H1 (cell line): ENCODE measurements around the gene NTN1. TPM values are rescaled to one million over a fixed set of nuclear protein-coding genes. Genes with fewer than 3 reads are reported as not detected.

Experiments
- polyA plus RNA-seq, 7 experiments: library from polyadenylated mRNA; depleted of rRNA in 3 of 7; stranded (reverse) in 5 of 7; unstranded in 2 of 7; fragments of >200 nt in 5 of 7; fragments of 200-250 nt in 2 of 7; gene quantifications; 1 replicate in 5 of 7; 2 replicates in 1 of 7; 4 replicates in 1 of 7; pipeline versions ENCODE4 v1.2.1 to v1.2.3, GENCODE V29; 2011 to 2013; ENCODE audit warnings: missing spikeins in 2 of 7, mixed read lengths in 2 of 7
- total RNA-seq: library from RNA; stranded (reverse); fragmentation: NEBNext Ultra II Directional; extraction: Animal tissue kit (Norgen Biotek cat#: 25700); gene quantifications from 2 replicates; pipeline ENCODE4 v1.2.1, GENCODE V29; 2021
- TF ChIP-seq, protein P1 (sequence below): fragments of 300-600 bp; sonication (generic); IDR thresholded peaks from 2 replicates; pipeline ENCODE4 v1.7.1; 2012; ENCODE audit warnings: low read length, moderate library complexity, mild to moderate bottlenecking, inconsistent platforms; ENCODE audit not compliant: insufficient replicate concordance

NTN1 gene
- total and polyA plus RNA-seq, 2 of the 8 experiments (the other 6 are each of a cell fraction or from before 2014, with no cell fraction given) = 2.0 to 2.3 TPM

DNA sequence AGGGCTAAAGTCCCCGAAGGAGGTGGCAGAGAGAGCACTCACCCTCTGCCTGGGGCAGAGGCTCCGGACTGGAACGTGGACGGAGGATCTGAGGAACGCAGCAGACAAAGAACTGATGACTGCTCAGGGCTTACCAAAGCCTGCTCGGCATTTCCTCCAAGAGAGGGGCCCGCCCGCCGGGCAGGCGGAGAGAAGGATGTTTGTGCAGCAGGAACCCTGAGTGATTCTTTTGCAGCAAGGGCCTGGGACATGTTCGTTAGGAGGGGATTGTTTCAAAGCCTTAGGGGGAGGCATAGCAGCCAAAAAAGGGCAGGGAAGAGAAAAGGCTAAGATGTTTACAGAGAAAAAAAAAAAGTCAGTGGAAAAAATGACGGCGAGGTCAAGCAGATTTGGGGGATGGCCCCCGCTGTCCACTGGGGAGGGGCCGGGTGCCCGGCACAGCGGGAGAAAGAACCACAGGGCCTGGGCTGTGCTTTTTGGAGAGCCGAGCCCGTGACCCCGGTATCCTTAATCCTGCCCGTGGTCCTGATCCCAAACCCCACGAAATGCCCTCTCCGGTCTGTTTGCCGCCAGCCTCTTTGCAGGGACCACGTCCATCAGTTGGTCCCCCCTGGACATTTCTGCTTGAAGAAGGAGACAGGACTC, 129.3 kb downstream of the NTN1 start (continued):
- TF ChIP-seq, protein P1, sequence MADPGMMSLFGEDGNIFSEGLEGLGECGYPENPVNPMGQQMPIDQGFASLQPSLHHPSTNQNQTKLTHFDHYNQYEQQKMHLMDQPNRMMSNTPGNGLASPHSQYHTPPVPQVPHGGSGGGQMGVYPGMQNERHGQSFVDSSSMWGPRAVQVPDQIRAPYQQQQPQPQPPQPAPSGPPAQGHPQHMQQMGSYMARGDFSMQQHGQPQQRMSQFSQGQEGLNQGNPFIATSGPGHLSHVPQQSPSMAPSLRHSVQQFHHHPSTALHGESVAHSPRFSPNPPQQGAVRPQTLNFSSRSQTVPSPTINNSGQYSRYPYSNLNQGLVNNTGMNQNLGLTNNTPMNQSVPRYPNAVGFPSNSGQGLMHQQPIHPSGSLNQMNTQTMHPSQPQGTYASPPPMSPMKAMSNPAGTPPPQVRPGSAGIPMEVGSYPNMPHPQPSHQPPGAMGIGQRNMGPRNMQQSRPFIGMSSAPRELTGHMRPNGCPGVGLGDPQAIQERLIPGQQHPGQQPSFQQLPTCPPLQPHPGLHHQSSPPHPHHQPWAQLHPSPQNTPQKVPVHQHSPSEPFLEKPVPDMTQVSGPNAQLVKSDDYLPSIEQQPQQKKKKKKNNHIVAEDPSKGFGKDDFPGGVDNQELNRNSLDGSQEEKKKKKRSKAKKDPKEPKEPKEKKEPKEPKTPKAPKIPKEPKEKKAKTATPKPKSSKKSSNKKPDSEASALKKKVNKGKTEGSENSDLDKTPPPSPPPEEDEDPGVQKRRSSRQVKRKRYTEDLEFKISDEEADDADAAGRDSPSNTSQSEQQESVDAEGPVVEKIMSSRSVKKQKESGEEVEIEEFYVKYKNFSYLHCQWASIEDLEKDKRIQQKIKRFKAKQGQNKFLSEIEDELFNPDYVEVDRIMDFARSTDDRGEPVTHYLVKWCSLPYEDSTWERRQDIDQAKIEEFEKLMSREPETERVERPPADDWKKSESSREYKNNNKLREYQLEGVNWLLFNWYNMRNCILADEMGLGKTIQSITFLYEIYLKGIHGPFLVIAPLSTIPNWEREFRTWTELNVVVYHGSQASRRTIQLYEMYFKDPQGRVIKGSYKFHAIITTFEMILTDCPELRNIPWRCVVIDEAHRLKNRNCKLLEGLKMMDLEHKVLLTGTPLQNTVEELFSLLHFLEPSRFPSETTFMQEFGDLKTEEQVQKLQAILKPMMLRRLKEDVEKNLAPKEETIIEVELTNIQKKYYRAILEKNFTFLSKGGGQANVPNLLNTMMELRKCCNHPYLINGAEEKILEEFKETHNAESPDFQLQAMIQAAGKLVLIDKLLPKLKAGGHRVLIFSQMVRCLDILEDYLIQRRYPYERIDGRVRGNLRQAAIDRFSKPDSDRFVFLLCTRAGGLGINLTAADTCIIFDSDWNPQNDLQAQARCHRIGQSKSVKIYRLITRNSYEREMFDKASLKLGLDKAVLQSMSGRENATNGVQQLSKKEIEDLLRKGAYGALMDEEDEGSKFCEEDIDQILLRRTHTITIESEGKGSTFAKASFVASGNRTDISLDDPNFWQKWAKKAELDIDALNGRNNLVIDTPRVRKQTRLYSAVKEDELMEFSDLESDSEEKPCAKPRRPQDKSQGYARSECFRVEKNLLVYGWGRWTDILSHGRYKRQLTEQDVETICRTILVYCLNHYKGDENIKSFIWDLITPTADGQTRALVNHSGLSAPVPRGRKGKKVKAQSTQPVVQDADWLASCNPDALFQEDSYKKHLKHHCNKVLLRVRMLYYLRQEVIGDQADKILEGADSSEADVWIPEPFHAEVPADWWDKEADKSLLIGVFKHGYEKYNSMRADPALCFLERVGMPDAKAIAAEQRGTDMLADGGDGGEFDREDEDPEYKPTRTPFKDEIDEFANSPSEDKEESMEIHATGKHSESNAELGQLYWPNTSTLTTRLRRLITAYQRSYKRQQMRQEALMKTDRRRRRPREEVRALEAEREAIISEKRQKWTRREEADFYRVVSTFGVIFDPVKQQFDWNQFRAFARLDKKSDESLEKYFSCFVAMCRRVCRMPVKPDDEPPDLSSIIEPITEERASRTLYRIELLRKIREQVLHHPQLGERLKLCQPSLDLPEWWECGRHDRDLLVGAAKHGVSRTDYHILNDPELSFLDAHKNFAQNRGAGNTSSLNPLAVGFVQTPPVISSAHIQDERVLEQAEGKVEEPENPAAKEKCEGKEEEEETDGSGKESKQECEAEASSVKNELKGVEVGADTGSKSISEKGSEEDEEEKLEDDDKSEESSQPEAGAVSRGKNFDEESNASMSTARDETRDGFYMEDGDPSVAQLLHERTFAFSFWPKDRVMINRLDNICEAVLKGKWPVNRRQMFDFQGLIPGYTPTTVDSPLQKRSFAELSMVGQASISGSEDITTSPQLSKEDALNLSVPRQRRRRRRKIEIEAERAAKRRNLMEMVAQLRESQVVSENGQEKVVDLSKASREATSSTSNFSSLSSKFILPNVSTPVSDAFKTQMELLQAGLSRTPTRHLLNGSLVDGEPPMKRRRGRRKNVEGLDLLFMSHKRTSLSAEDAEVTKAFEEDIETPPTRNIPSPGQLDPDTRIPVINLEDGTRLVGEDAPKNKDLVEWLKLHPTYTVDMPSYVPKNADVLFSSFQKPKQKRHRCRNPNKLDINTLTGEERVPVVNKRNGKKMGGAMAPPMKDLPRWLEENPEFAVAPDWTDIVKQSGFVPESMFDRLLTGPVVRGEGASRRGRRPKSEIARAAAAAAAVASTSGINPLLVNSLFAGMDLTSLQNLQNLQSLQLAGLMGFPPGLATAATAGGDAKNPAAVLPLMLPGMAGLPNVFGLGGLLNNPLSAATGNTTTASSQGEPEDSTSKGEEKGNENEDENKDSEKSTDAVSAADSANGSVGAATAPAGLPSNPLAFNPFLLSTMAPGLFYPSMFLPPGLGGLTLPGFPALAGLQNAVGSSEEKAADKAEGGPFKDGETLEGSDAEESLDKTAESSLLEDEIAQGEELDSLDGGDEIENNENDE = no peak
- TF ChIP-seq, all 59 proteins: peak for 0
